GM12864 (cell line): ENCODE results near the gene CASZ1.

Source experiments
- DNase-seq: peaks from one replicate; pipeline ENCODE4 v3.0.0-alpha.2; 2011; ENCODE audit warnings: low read depth
- H3K4me3 ChIP-seq: 2 replicates; pipeline ENCODE4 v1.5.1; 2011; ENCODE audit warnings: mild to moderate bottlenecking, low read depth, low read length, control low read depth
- CTCF ChIP-seq: IDR thresholded peaks from 2 replicates; pipeline ENCODE4 v1.5.1; 2011; ENCODE audit warnings: low read depth, mild to moderate bottlenecking, moderate library complexity, low read length, control low read depth, inconsistent platforms; ENCODE audit errors: missing control alignments

The CASZ1 gene

GRCh38 chr1:10638559-10639005, 157.9 kb downstream of the CASZ1 start:
- TF ChIP-seq CTCF = no peak
- H3K4me3 ChIP-seq = no peak overlapping the region
- no peak for DNase-seq

- TF ChIP-seq CTCF = no peak
- DNase-seq = no peak
- H3K4me3 ChIP-seq = no peak overlapping the region
These were observed 158.4 kb downstream of the CASZ1 start for GRCh38 chr1:10637834-10638558.

- no peak for TF ChIP-seq CTCF
- no peak for DNase-seq
- no peak overlapping the region for H3K4me3 ChIP-seq
These were observed 159.0 kb downstream of the CASZ1 start for GRCh38 chr1:10637400-10637799.

- DNase-seq = no peak
- no peak for TF ChIP-seq CTCF
- no peak overlapping the region for H3K4me3 ChIP-seq
These were observed 160.5 kb downstream of the CASZ1 start for GRCh38 chr1:10635992-10636391.

GRCh38 chr1:10635085-10635896, 161.2 kb downstream of the CASZ1 start:
- no peak for TF ChIP-seq CTCF
- no peak overlapping the region for H3K4me3 ChIP-seq
- no peak for DNase-seq

- no peak overlapping the region for H3K4me3 ChIP-seq
- TF ChIP-seq CTCF = no peak
- DNase-seq = no peak
These were observed 161.9 kb downstream of the CASZ1 start for GRCh38 chr1:10634428-10635084.
